ENCODE results near the gene RINL.

Gene RINL

DNA sequence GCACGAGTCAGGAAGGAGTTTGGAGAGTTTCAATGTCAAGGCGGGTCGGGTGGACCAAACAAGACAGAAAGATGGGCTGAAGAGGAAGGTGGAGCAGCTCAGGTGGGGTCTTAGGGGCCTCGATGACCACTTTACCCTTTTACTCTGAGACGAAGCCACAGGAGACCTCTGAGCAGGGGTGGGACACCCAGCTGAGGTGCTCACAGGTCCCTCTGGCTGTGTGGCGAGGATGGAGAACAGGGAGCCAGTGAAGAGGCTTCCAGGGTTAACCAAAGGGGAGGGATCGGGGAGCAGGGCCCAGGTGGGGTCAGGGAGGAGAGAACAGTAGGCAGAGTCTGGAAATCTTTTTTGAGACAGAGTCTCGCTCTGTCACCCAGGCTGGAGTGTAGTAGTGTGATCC, 35.9 kb upstream of the RINL start:
- no peak for DNase-seq
- Histone ChIP-seq H3K27me3 (replicated peaks) (peaks cover 2% of the 10 kb centered on the region), H3K4me3 (ENCODE audit: low read depth, low read length) (no peak overlapping the region), H3K27ac (no peak overlapping the region), H3K36me3 (replicated peaks) (no peaks in the 10 kb centered on the region)
- in situ Hi-C loops (cut with HindIII; ENCODE audit: low pct_ligation_motif_present, low sequenced_read_pairs) = no loop called here
- TF ChIP-seq, protein P1, sequence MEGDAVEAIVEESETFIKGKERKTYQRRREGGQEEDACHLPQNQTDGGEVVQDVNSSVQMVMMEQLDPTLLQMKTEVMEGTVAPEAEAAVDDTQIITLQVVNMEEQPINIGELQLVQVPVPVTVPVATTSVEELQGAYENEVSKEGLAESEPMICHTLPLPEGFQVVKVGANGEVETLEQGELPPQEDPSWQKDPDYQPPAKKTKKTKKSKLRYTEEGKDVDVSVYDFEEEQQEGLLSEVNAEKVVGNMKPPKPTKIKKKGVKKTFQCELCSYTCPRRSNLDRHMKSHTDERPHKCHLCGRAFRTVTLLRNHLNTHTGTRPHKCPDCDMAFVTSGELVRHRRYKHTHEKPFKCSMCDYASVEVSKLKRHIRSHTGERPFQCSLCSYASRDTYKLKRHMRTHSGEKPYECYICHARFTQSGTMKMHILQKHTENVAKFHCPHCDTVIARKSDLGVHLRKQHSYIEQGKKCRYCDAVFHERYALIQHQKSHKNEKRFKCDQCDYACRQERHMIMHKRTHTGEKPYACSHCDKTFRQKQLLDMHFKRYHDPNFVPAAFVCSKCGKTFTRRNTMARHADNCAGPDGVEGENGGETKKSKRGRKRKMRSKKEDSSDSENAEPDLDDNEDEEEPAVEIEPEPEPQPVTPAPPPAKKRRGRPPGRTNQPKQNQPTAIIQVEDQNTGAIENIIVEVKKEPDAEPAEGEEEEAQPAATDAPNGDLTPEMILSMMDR (IDR thresholded peaks at IDR 0.05; ENCODE audit: low read depth, low read length, missing control alignments) = no peak

DNA sequence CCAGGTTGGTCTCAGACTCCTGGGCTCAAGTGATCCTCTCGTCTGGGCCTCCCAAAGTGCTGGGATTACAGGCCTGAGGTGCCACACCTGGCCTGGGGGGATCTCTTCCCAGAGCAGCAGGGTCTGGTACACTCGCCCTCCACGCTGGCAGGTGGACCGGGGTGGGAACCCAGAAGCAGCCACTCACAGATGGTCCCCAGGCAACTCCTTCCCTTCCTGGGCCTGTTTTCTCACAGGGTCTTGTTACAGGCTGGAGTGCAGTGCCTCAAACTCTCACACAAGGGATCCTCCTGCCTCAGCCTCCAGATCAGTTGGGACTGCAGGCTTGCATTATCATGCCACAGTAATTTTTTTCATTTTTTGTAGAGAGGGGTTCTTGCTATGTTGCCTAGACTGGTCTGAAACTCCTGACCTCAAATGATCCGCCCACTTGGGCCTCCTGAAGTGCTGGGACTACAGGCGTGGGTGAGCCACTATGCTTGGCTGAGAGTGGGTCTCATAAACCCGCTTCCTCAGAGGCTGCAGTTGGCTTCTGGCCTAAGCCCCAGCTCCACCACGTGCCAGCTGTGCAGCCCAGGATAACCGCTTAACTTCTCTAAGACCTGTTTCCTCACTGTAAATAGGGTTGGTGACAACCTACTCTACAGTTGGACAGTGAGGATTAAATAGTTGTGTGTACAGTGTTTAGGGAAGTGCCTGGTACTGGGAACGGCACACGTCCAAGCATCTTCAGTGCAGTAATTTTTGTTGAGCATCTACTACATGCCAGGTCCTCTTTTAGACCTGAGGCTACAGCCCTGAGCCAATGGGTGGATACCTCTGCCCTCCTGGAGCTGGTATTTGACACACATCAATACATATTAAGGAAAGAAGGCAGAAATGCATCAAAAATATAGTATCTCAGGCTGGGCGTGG, 34.8 kb upstream of the RINL start:
- Histone ChIP-seq H3K36me3 (replicated peaks) (peaks cover under 1% of the 10 kb centered on the region), H3K4me3 (ENCODE audit: low read depth, low read length) (no peak overlapping the region), H3K27me3 (replicated peaks) (peaks cover 2% of the 10 kb centered on the region), H3K27ac (no peak overlapping the region)
- DNase-seq = no peak
- in situ Hi-C loops (cut with HindIII; ENCODE audit: low pct_ligation_motif_present, low sequenced_read_pairs) = no loop called here
- TF ChIP-seq, protein P1 (IDR thresholded peaks at IDR 0.05; ENCODE audit: low read depth, low read length, missing control alignments) = no peak

DNA sequence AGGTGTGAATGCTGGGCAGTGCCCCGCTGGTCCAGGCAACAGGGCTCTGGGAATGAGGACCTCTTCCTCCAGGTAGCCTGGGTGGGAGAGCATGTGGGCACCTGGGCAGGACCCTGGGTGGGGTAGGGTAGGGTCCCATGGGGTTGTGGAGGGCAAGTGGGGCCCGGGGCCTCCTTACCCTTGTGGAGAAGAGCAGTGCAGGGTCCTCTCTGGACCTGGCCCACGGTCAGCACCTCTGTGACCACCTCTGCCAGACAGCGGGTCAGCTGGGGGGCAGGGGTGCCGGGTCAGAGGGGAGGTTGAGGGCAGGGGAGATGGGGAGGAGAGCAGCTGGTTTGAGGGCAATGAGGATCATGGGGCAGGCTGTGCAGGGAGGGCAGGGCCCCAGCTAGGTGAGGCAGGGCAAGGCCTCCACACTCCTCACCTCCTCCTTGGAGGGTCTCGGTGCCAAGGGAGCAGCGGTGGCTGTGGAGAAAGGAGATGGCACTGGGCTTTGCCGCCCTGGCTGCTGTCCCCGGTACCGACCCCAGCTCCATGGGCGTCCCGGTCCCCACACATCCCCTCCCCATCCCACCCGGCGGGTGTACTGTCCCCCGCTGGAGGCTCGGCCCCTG, 33.4 kb upstream of the RINL start:
- in situ Hi-C loops (cut with HindIII; ENCODE audit: low pct_ligation_motif_present, low sequenced_read_pairs) = no loop called here
- no peak overlapping the region for H3K27ac ChIP-seq
- H3K4me3 ChIP-seq (ENCODE audit: low read depth, low read length) = no peak overlapping the region
- DNase-seq = no peak
- peaks cover 2% of the 10 kb centered on the region for H3K27me3 ChIP-seq (replicated peaks)
- TF ChIP-seq, protein P1 (IDR thresholded peaks at IDR 0.05; ENCODE audit: low read depth, low read length, missing control alignments) = peak; percentile 2
- H3K36me3 ChIP-seq (replicated peaks) = peaks cover 5% of the 10 kb centered on the region

DNA sequence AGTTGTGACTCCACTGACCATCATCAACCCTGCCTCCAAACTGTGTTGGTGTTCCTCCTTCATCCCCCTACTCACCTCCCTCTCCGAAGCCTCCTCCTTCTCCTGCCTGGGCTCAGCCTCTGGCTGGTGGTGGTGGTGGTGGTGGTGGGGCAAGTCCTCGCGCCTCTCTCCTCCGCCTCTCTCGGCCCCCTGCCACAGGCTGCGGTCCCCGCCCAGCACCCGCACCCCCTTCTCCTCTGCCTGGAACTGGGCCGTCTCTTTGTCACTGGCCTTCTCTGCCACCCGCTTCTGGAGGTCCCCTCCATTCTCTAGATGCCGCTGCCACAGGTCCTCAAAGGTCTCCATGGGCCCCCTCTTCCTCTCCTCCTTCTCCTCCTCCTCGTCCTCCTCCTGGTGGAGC, 32.4 kb upstream of the RINL start:
- H3K27ac ChIP-seq = no peak overlapping the region
- peaks cover 2% of the 10 kb centered on the region for H3K27me3 ChIP-seq (replicated peaks)
- no peak for DNase-seq
- TF ChIP-seq, protein P1 (IDR thresholded peaks at IDR 0.05; ENCODE audit: low read depth, low read length, missing control alignments) = no peak
- H3K4me3 ChIP-seq (ENCODE audit: low read depth, low read length) = no peak overlapping the region
- in situ Hi-C loops (cut with HindIII; ENCODE audit: low pct_ligation_motif_present, low sequenced_read_pairs) = no loop called here
- peaks cover 9% of the 10 kb centered on the region for H3K36me3 ChIP-seq (replicated peaks)

DNA sequence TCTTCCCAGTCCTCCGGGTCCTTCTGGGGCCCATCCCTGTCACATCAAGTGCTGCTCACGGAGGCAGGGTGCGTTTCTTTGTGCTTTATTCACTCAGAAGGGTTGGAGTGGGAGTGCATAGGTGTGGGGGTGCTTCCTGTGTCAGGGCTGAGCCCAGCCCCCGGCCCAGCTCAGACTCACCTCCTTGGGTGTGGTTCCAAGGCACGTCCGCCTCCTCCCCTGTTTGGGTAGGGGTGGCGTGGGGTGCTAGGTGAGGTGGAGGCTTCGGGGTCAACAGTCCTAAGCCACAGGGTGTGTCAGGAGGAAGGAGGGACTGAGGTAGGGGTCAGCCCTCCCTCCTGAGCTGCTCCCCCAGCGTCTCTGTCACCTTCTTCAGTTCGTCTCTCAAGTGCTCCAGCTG, 30.8 kb upstream of the RINL start:
- no peak for DNase-seq
- H3K36me3 ChIP-seq (replicated peaks) = peaks cover 19% of the 10 kb centered on the region
- in situ Hi-C loops (cut with HindIII; ENCODE audit: low pct_ligation_motif_present, low sequenced_read_pairs) = no loop called here
- H3K27ac ChIP-seq = no peak overlapping the region
- TF ChIP-seq, protein P1 (IDR thresholded peaks at IDR 0.05; ENCODE audit: low read depth, low read length, missing control alignments) = no peak
- peaks cover 2% of the 10 kb centered on the region for H3K27me3 ChIP-seq (replicated peaks)
- H3K4me3 ChIP-seq (ENCODE audit: low read depth, low read length) = no peak overlapping the region

Measured in brain microvascular endothelial cell (primary cell).